GM19438 (cell line): ENCODE measurements around the gene CATSPERZ.

Source experiments
- ATAC-seq: cut with Tn5 transposase; IDR thresholded peaks from one replicate; pipeline ENCODE4 v1.9.1; 2021; ENCODE audit warnings: low read depth; ENCODE audit not compliant: unreplicated experiment

The CATSPERZ gene

GRCh38 chr11:64352995-64353714 lies 53.0 kb downstream of the CATSPERZ start:
- ATAC-seq: no peak

- no peak for ATAC-seq
Measured at GRCh38 chr11:64353715-64354506, 53.8 kb downstream of the CATSPERZ start.
